Measurements from ENCODE around the gene HBG1. TPM values are rescaled to one million over a fixed set of nuclear protein-coding genes. Genes with fewer than 3 reads are reported as not detected.

The HBG1 gene
- total RNA-seq, 2 experiments from 2014 or later: not detected

GRCh38 chr11:5284637-5285036 lies 35.0 kb upstream of the HBG1 start:
- DNase-seq (no peak), ATAC-seq (ENCODE audit: low read depth) (no peak)
- H3K9me3 Mint-ChIP-seq: no peaks in the 10 kb centered on the region
- H3K4me3 Mint-ChIP-seq: no peak overlapping the region
- H3K4me1 Mint-ChIP-seq: no peaks in the 10 kb centered on the region
- no peaks in the 10 kb centered on the region for H3K36me3 Mint-ChIP-seq
- H3K27me3 Mint-ChIP-seq: no peaks in the 10 kb centered on the region
- POLR2A ChIA-PET: no interaction called here
- H3K27ac Mint-ChIP-seq: no peak overlapping the region

DNA sequence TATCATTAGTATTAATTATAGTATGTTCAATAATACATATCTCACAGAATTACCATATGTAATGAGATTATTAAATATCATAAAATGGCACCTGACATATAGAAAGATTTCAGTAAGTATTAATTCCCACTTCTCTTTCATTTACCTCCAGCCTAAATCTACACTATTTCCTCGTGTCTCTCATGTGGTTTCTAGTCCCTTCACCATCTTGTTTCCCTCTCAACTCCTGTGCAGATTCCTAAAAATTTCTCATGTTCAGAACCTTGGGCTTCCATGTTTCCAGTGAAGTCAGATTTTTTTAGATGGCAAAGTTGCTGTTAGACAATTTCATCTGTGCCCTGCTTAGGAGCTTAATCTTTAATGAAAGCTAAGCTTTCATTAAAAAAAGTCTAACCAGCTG lies 34.2 kb upstream of the HBG1 start:
- POLR2A ChIA-PET: no interaction called here
- Mint-ChIP-seq H3K27me3 (no peaks in the 10 kb centered on the region), H3K4me3 (no peak overlapping the region), H3K9me3 (no peaks in the 10 kb centered on the region), H3K27ac (no peak overlapping the region), H3K36me3 (no peaks in the 10 kb centered on the region), H3K4me1 (no peaks in the 10 kb centered on the region)
- ATAC-seq (ENCODE audit: low read depth): no peak
- DNase-seq: no peak

- no peak for DNase-seq
- no peaks in the 10 kb centered on the region for H3K4me1 Mint-ChIP-seq
- H3K9me3 Mint-ChIP-seq: no peaks in the 10 kb centered on the region
- H3K36me3 Mint-ChIP-seq: no peaks in the 10 kb centered on the region
- no peaks in the 10 kb centered on the region for H3K27me3 Mint-ChIP-seq
- POLR2A ChIA-PET: no interaction called here
- H3K27ac Mint-ChIP-seq: no peak overlapping the region
- ATAC-seq (ENCODE audit: low read depth): no peak
- no peak overlapping the region for H3K4me3 Mint-ChIP-seq
Measured at GRCh38 chr11:5283086-5283485, 33.4 kb upstream of the HBG1 start.

DNA sequence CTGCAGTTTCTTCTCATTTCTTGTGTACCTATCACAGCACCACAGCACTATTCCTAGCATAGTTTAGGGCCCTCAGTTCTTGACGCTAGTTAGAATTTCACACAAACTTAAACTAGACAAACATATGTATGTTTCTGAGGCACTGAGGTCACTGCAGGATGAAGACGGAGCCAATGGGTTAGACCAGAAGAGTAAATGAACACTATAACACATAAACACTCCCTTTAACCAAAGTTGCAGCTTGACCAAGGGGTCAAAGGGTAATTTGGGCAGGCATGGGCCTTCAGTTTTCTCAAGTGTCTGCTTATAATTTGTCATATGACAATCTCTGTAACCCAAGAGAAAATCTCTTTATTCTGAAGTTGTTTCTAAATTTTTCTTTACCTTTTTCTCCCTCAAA lies 33.0 kb upstream of the HBG1 start:
- H3K9me3 Mint-ChIP-seq: no peaks in the 10 kb centered on the region
- POLR2A ChIA-PET: no interaction called here
- ATAC-seq (ENCODE audit: low read depth) (no peak), DNase-seq (no peak)
- H3K27ac Mint-ChIP-seq: no peak overlapping the region
- H3K27me3 Mint-ChIP-seq: no peaks in the 10 kb centered on the region
- H3K36me3 Mint-ChIP-seq: no peaks in the 10 kb centered on the region
- no peak overlapping the region for H3K4me3 Mint-ChIP-seq
- H3K4me1 Mint-ChIP-seq: no peaks in the 10 kb centered on the region

DNA sequence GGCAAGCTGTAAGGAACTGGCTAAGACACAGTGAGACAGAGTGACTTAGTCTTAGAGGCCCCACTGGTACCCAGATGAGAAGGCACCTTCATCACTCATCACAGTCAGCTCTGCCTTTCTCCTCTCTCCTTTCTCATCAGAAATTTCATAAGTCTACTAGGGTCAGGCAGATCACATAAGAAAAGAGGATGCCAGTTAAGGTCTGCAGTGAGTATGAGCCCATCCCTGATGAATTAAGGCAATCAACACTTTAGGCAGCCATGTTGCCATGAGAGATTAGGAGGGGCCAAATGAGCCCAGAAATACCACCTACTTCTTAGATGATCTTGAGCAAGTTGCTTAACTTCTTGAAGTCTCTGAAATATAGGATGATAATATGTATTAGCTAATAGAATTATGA lies 31.9 kb upstream of the HBG1 start:
- no peak for ATAC-seq (ENCODE audit: low read depth)
- H3K4me3 Mint-ChIP-seq: no peak overlapping the region
- H3K27me3 Mint-ChIP-seq: no peaks in the 10 kb centered on the region
- no peaks in the 10 kb centered on the region for H3K36me3 Mint-ChIP-seq
- POLR2A ChIA-PET: no interaction called here
- DNase-seq: no peak
- no peak overlapping the region for H3K27ac Mint-ChIP-seq
- H3K9me3 Mint-ChIP-seq: no peaks in the 10 kb centered on the region
- no peaks in the 10 kb centered on the region for H3K4me1 Mint-ChIP-seq

- POLR2A ChIA-PET: no interaction called here
- ATAC-seq (ENCODE audit: low read depth) (no peak), DNase-seq (no peak)
- Mint-ChIP-seq H3K4me1 (no peaks in the 10 kb centered on the region), H3K27ac (no peak overlapping the region), H3K36me3 (no peaks in the 10 kb centered on the region), H3K9me3 (no peaks in the 10 kb centered on the region), H3K27me3 (no peaks in the 10 kb centered on the region), H3K4me3 (no peak overlapping the region)
Measured at GRCh38 chr11:5280582-5281102, 31.0 kb upstream of the HBG1 start.

- Mint-ChIP-seq H3K4me3 (no peak overlapping the region), H3K36me3 (no peaks in the 10 kb centered on the region), H3K4me1 (no peaks in the 10 kb centered on the region), H3K27me3 (no peaks in the 10 kb centered on the region), H3K27ac (no peak overlapping the region), H3K9me3 (no peaks in the 10 kb centered on the region)
- DNase-seq (no peak), ATAC-seq (ENCODE audit: low read depth) (no peak)
- POLR2A ChIA-PET: no interaction called here
Measured at GRCh38 chr11:5279471-5280090, 29.9 kb upstream of the HBG1 start.

DNA sequence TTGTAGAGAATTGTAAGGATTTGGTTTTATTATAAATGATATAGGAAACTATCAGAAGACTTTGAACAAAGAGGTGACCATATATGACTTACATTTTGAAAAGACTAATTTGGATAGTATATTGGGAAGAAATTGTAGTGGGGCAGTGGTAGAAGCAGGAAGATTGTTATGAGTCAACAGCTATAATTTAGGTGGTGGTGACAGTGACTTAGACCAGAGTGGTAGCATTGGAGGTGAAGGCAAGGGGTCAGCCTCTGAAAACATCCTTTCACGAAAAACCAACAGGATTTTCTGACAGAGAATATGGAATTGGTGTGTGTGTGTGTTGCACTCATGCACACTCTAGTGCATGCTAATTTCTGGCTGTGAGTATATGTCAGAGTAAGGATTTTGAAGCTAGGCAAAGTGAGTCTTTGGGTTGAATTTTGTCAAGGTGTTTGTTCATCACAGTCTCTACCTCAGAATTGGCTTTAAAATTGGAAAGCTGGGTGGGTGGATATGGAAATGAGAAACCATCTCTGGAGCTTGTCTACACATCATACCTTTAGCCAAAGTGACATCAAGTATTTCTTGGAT lies 28.2 kb upstream of the HBG1 start:
- no peak overlapping the region for H3K4me3 Mint-ChIP-seq
- no peak for ATAC-seq (ENCODE audit: low read depth)
- H3K9me3 Mint-ChIP-seq: no peaks in the 10 kb centered on the region
- no peak for DNase-seq
- H3K27me3 Mint-ChIP-seq: no peaks in the 10 kb centered on the region
- POLR2A ChIA-PET: no interaction called here
- no peak overlapping the region for H3K27ac Mint-ChIP-seq
- no peaks in the 10 kb centered on the region for H3K4me1 Mint-ChIP-seq
- H3K36me3 Mint-ChIP-seq: no peaks in the 10 kb centered on the region

DNA sequence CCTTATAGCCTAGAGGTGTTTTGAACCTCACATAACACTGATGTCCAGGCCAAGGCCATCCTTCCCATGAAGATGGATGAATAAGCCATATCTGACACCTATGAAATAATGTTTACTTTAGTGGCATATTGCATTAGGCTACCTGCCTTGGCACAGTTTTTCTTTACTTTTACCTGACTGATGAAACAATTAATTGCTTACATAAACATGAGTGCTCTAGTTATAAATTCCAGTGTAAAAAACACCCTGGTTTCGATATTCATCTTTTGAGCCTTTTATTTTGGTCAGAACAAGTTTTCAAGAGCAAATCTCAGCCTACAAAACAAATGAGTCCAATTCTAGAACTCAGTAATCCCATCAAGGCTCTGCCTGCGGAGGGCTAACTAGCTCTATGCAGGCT lies 27.0 kb upstream of the HBG1 start:
- DNase-seq (no peak), ATAC-seq (ENCODE audit: low read depth) (no peak)
- POLR2A ChIA-PET: no interaction called here
- no peaks in the 10 kb centered on the region for H3K27me3 Mint-ChIP-seq
- no peaks in the 10 kb centered on the region for H3K9me3 Mint-ChIP-seq
- H3K27ac Mint-ChIP-seq: no peak overlapping the region
- no peaks in the 10 kb centered on the region for H3K4me1 Mint-ChIP-seq
- no peaks in the 10 kb centered on the region for H3K36me3 Mint-ChIP-seq
- H3K4me3 Mint-ChIP-seq: no peak overlapping the region

DNA sequence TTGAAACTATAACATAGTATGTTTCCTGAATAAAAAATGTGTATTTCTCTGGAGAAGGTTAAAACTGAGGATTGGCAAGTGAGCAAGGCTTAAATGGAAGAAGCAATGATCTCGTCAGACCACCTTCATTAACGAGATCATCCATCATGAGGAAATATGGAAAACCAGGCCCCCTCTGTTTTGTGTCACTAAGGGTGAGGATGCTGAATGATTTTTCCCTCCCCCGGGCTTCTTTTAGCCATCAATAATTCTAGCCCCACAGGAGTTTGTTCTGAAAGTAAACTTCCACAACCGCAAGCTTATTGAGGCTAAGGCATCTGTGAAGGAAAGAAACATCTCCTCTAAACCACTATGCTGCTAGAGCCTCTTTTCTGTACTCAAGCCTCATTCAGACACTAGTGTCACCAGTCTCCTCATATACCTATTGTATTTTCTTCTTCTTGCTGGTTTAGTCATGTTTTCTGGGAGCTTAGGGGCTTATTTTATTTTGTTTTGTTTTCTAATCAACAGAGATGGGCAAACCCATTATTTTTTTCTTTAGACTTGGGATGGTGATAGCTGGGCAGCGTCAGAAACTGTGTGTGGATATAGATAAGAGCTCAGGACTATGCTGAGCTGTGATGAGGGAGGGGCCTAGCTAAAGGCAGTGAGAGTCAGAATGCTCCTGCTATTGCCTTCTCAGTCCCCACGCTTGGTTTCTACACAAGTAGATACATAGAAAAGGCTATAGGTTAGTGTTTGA lies 25.9 kb upstream of the HBG1 start:
- no peaks in the 10 kb centered on the region for H3K27me3 Mint-ChIP-seq
- H3K36me3 Mint-ChIP-seq: no peaks in the 10 kb centered on the region
- H3K9me3 Mint-ChIP-seq: no peaks in the 10 kb centered on the region
- DNase-seq: no peak
- ATAC-seq (ENCODE audit: low read depth): no peak
- H3K4me1 Mint-ChIP-seq: no peaks in the 10 kb centered on the region
- H3K4me3 Mint-ChIP-seq: no peak overlapping the region
- POLR2A ChIA-PET: no interaction called here
- H3K27ac Mint-ChIP-seq: no peak overlapping the region

- Mint-ChIP-seq H3K4me1 (no peaks in the 10 kb centered on the region), H3K27me3 (no peaks in the 10 kb centered on the region), H3K27ac (no peak overlapping the region), H3K9me3 (no peaks in the 10 kb centered on the region), H3K36me3 (no peaks in the 10 kb centered on the region), H3K4me3 (no peak overlapping the region)
- ATAC-seq (ENCODE audit: low read depth): no peak
- POLR2A ChIA-PET: no interaction called here
- DNase-seq: no peak
Measured at GRCh38 chr11:5274395-5274794, 24.7 kb upstream of the HBG1 start.

DNA sequence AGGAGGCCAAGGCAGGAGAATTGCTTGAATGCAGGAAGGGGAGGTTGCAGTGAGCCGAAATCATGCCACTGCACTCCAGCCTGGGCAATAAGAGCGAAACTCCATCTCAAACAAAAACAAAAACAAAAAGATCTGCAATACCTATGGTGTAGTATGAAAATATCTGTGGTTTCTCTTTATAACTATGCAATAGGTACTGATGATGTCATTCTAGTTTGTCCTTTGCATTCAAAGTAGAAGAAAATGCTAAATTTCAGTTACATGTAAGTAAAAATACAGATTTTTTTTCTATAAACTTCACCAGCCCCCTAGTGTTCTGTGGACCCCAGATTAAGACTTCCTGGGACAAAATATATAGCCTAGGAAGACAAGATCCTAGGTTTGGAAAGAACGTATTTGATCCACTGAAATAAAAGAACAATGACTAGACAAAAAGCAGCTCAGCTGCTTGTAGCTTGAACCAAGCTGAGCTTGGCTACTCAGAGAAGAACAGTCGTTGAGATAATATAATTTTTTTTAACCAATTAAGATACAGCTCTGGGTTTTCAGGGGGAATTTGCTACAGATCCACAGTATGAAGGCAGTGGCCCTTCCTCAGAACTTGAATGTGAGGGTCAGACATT lies 22.8 kb upstream of the HBG1 start:
- no peak overlapping the region for H3K4me3 Mint-ChIP-seq
- H3K27me3 Mint-ChIP-seq: no peaks in the 10 kb centered on the region
- no peak overlapping the region for H3K27ac Mint-ChIP-seq
- no peaks in the 10 kb centered on the region for H3K9me3 Mint-ChIP-seq
- no peaks in the 10 kb centered on the region for H3K4me1 Mint-ChIP-seq
- DNase-seq: no peak
- ATAC-seq (ENCODE audit: low read depth): no peak
- POLR2A ChIA-PET: no interaction called here
- H3K36me3 Mint-ChIP-seq: no peaks in the 10 kb centered on the region

GRCh38 chr11:5269715-5270147 lies 20.1 kb upstream of the HBG1 start, which contains the start of gene HBE1:
Gene HBE1, minus strand, starts transcription at chr11:5269945. Its CDS starts 55 bp downstream, at chr11:5269890.
- no peaks in the 10 kb centered on the region for H3K9me3 Mint-ChIP-seq
- POLR2A ChIA-PET: no interaction called here
- no peak within 1 kb of the TSS for H3K4me3 Mint-ChIP-seq
- ATAC-seq (ENCODE audit: low read depth) (no peak), DNase-seq (no peak)
- peaks cover 3% of the 10 kb centered on the region for H3K27me3 Mint-ChIP-seq
- no peaks in the 10 kb centered on the region for H3K4me1 Mint-ChIP-seq
- H3K36me3 Mint-ChIP-seq: no peaks in the 10 kb centered on the region
- H3K27ac Mint-ChIP-seq: no peak within 1 kb of the TSS

All from activated naive CD8-positive, alpha-beta T cell treated with anti-CD3 and anti-CD28 coated beads, Interleukin-2, amount 10 ng/mL, durations not matched to agents 7 days and 5 days (primary cell).